HG03108 (cell line): ENCODE measurements around the gene RAB25.
"Not testable (repeated sequence)": the region's sequence is repeated elsewhere in the genome, so short reads cannot be mapped to it uniquely, and the experiment has no call there.

Experiments
- ATAC-seq: cut with Tn5 transposase; IDR thresholded peaks from one replicate; pipeline ENCODE4 v1.9.1; 2021; ENCODE audit warnings: moderate library complexity; ENCODE audit not compliant: unreplicated experiment

Gene RAB25

GRCh38 chr1:156060937-156061636, at the start of gene RAB25:
Gene RAB25, plus strand, starts transcription at chr1:156061160. Its CDS starts 241 bp downstream, at chr1:156061401.
- no peak for ATAC-seq

GRCh38 chr1:156012051-156012817, 48.7 kb upstream of the RAB25 start:
- ATAC-seq, result peak; percentile 90

- ATAC-seq, result no peak
Observed at GRCh38 chr1:156014829-156015228, 46.1 kb upstream of the RAB25 start.

- no peak for ATAC-seq
Observed at GRCh38 chr1:156019946-156020292, 41.0 kb upstream of the RAB25 start.

- peak; percentile 97 for ATAC-seq
Observed at GRCh38 chr1:156020293-156021092, 40.5 kb upstream of the RAB25 start, which contains the start of gene SSR2. Gene SSR2, minus strand, starts transcription at chr1:156020951. Its CDS starts 784 bp downstream, at chr1:156020167.

GRCh38 chr1:156021093-156021428, 39.9 kb upstream of the RAB25 start:
- ATAC-seq, result no peak

GRCh38 chr1:156021954-156022353, 39.0 kb upstream of the RAB25 start:
- ATAC-seq, result no peak

GRCh38 chr1:156024801-156025200, 36.2 kb upstream of the RAB25 start:
- no peak for ATAC-seq

- ATAC-seq, result no peak
Observed at GRCh38 chr1:156025876-156026275, 35.1 kb upstream of the RAB25 start.

GRCh38 chr1:156026588-156026987, 34.4 kb upstream of the RAB25 start:
- no peak for ATAC-seq

- no peak for ATAC-seq
Observed at GRCh38 chr1:156033011-156033410, 27.9 kb upstream of the RAB25 start.

- ATAC-seq, result not testable (repeated sequence)
Observed at GRCh38 chr1:156034991-156035390, 26.0 kb upstream of the RAB25 start.

GRCh38 chr1:156042828-156043227, 18.1 kb upstream of the RAB25 start:
- ATAC-seq, result no peak

- no peak for ATAC-seq
Observed at GRCh38 chr1:156045076-156045475, 15.9 kb upstream of the RAB25 start.

- no peak for ATAC-seq
Observed at GRCh38 chr1:156048663-156049258, 12.2 kb upstream of the RAB25 start.

GRCh38 chr1:156050376-156050775, 10.6 kb upstream of the RAB25 start:
- ATAC-seq, result no peak

GRCh38 chr1:156051011-156051725, 9.8 kb upstream of the RAB25 start:
- ATAC-seq, result no peak

- ATAC-seq, result no peak
Observed at GRCh38 chr1:156052862-156053767, 7.8 kb upstream of the RAB25 start.

GRCh38 chr1:156053768-156054499, 7.0 kb upstream of the RAB25 start, which contains the start of gene UBQLN4:
Gene UBQLN4, minus strand, starts transcription at chr1:156053798. Its CDS starts 97 bp downstream, at chr1:156053701.
- ATAC-seq, result peak; percentile 28
